CD1c-positive myeloid dendritic cell (primary cell): ENCODE measurements around the gene YWHAG.
A peak's percentile ranks its signal among the peaks of the same experiment; 100 is the strongest.
"Not testable (repeated sequence)": the region's sequence is repeated elsewhere in the genome, so short reads cannot be mapped to it uniquely, and the experiment has no call there.

ENCODE experiments used
- DNase-seq: peaks from one replicate; pipeline ENCODE4 v3.0.0-alpha.2; 2016; ENCODE audit errors: extremely low spot score

The YWHAG gene

GRCh38 chr7:76377186-76377918 is 18.6 kb upstream of the YWHAG start:
- DNase-seq = no peak

- no peak for DNase-seq
Measured at GRCh38 chr7:76375251-76375650, 16.5 kb upstream of the YWHAG start.

GRCh38 chr7:76372984-76373833 is 14.4 kb upstream of the YWHAG start:
- peak; percentile 37 for DNase-seq

- no peak for DNase-seq
Measured at GRCh38 chr7:76371396-76371795, 12.6 kb upstream of the YWHAG start.

- no peak for DNase-seq
Measured at GRCh38 chr7:76369018-76369417, 10.2 kb upstream of the YWHAG start.

- no peak for DNase-seq
Measured at GRCh38 chr7:76368190-76368589, 9.4 kb upstream of the YWHAG start.

- peak; percentile 81 for DNase-seq
Measured at GRCh38 chr7:76364198-76364584, 5.4 kb upstream of the YWHAG start.

- not testable (repeated sequence) for DNase-seq
Measured at GRCh38 chr7:76363754-76364153, 5.0 kb upstream of the YWHAG start.

GRCh38 chr7:76359978-76360638 is 1.3 kb upstream of the YWHAG start:
- no peak for DNase-seq

GRCh38 chr7:76359111-76359977 is 553 bp upstream of the YWHAG start:
- peak; percentile 98 for DNase-seq

- DNase-seq = peak; percentile 88
Measured at GRCh38 chr7:76358011-76358480, 745 bp downstream of the YWHAG start.

- DNase-seq = no peak
Measured at GRCh38 chr7:76357475-76358010, 1.2 kb downstream of the YWHAG start.

GRCh38 chr7:76356823-76357222 is 2.0 kb downstream of the YWHAG start:
- DNase-seq = no peak

- DNase-seq = no peak
Measured at GRCh38 chr7:76356115-76356514, 2.7 kb downstream of the YWHAG start.

- no peak for DNase-seq
Measured at GRCh38 chr7:76354981-76355730, 3.6 kb downstream of the YWHAG start.

GRCh38 chr7:76354516-76354915 is 4.3 kb downstream of the YWHAG start:
- DNase-seq = no peak

GRCh38 chr7:76353744-76354143 is 5.0 kb downstream of the YWHAG start:
- DNase-seq = no peak

GRCh38 chr7:76352193-76352592 is 6.6 kb downstream of the YWHAG start:
- DNase-seq = no peak

- DNase-seq = no peak
Measured at GRCh38 chr7:76351372-76351771, 7.4 kb downstream of the YWHAG start.

GRCh38 chr7:76349313-76349885 is 9.4 kb downstream of the YWHAG start:
- DNase-seq = no peak
